Measurements from ENCODE around the gene DPF3.
A peak's percentile ranks its signal among the peaks of the same experiment; 100 is the strongest.

The DPF3 gene

DNA sequence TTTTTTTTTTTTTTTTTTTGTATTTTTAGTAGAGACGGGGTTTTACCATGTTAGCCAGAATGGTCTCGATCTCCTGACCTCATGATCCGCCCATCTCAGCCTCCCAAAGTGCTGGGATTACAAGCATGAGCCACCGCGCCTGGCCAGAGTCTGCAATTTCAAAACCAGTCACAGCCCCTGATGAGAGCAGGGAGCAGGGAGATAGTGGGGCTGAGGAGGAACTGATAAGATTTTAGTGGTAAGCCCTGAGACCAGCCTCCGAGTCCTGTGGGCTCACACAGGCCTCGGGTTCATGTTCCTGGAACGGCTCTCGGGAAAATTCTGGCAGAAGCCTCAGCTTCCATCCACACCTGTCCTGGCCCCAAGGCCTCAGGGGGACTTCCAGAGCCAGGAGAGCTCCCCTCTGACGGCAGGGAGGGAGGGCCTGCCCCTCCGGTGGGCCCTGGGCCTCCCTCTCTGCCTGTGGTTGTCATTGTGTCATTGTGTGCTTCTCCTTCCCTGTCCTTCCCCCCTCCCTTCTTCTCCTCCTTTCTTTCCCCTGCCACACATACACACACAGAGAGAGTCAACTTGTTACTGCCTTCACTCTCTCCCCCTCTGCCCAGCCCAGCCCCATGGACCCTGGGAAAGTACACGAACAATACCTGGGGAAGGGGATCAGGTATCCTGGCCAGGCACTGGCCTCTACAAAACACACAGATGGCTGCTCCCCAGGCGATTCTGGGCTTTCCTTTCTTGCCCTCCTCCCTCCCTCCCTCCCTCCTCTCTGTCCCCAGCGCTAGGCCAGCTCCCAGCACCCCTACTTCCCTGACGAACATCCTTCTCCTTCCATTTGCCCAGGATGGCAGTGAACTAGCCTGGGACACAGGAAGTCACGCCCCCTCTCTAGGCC is 294.1 kb downstream of the DPF3 start:
- DNase-seq (ENCODE audit: low spot score): no peak

- no peak for DNase-seq (ENCODE audit: low spot score)
These were observed 295.6 kb downstream of the DPF3 start for GRCh38 chr14:72598306-72598705.

DNA sequence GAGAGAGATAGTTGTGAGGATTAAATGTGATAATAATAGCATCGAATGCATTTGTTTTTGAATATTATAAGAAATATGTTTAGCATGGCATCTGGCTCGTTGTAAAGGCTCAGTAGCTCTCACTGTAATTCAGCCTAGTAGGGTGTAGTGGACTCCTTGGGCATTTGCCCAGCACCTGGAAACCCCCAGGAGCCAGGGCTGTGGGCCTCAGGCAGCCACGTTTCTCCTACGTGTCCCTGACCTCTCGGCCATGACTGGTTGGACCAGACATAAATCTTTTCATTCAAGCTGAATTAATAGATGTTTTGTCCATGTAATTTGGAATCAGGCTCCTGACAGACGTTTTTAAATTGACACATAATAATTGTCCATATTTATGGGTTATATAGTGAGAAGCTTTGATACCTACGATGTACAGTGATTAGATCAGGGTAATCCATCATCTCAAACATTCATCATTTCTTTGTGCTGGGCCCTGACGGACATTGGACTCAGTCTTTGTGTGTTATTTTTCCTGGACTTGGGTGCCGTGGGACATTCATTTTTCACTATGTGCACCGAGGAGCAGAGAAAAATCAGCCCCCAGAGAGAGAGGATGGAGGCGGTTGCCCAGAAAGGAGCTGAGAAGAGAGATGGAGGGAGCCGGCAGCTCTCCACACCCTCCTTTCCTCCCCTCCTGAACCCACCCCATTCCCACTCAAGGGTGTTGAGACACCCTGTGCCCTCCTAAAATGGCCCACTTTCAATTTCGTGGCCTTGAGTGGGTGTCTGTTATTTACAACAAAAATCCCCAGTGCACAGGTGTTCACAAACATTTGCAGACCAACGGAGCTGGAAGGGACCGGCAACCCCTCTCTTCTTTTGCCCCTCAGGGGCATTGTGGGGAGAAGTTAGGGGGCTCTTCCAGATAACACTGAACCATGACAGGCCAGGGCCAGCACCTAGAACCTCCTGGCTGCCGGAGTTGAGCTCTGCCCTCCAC is 296.4 kb downstream of the DPF3 start:
- DNase-seq (ENCODE audit: low spot score): no peak

- no peak for DNase-seq (ENCODE audit: low spot score)
These were observed 298.6 kb downstream of the DPF3 start for GRCh38 chr14:72595152-72595862.

- peak; percentile 52 for DNase-seq (ENCODE audit: low spot score)
These were observed 299.6 kb downstream of the DPF3 start for GRCh38 chr14:72594099-72594901.

- DNase-seq (ENCODE audit: low spot score): no peak
These were observed 302.5 kb downstream of the DPF3 start for GRCh38 chr14:72591391-72591790.

- DNase-seq (ENCODE audit: low spot score): peak; percentile 21
These were observed 303.3 kb downstream of the DPF3 start for GRCh38 chr14:72590577-72590976.

DNA sequence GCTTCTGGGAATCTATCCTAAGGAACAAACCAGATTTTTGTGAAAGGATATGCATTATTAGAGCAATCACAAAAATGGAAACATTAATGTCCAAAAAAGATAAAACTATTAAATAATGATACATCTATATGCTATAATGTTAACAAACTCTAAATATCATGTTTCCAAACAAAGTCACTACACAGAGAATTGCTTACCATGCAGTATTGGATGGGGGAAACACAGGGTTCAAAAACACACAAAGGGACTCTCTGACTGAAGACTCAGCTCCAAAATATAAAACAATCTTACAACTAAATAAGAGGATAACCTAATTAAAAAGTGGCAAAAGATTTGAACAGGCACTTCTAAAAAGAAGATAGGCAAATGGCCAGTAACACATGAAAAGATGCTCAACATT is 304.2 kb downstream of the DPF3 start:
- DNase-seq (ENCODE audit: low spot score): no peak

DNA sequence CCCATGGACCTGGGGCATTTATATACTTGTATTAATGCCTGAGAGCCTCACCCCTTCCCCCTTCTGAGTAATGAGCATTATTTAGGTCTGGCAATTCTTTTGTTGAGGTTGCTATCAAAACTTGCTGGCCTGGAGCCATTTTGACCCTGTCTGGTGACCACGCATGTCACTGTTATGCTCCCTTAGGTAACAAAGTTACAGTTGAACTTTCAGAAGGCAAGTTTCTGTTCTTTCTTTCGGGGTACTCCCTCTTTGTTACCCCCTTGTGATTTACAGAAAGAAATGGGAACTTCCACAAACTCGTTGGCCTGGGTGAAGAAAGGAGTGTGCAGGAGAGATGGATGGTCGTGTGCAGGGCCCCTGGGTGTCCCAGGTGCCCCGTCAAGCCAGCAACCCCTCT is 305.4 kb downstream of the DPF3 start:
- no peak for DNase-seq (ENCODE audit: low spot score)

GRCh38 chr14:72583316-72584272 is 310.3 kb downstream of the DPF3 start:
- DNase-seq (ENCODE audit: low spot score): no peak

DNA sequence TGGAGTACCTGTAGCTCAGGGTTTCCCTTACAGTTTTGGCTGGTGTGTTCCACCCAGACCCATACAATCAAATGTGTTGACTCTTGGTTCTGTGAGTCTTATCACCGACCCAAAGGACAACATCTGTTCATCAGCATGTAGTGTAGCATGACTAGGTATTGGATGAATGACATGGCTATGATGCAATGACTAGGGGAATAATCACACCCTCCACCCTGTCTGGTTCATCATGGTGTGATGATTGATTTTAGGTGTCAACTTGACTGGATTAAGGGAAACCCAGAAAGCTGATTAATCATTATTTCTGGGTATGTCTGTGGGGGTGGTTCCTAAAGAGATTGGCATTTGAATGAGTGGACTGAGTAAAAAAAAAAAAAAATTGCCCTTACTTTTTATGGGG is 311.3 kb downstream of the DPF3 start:
- no peak for DNase-seq (ENCODE audit: low spot score)

DNA sequence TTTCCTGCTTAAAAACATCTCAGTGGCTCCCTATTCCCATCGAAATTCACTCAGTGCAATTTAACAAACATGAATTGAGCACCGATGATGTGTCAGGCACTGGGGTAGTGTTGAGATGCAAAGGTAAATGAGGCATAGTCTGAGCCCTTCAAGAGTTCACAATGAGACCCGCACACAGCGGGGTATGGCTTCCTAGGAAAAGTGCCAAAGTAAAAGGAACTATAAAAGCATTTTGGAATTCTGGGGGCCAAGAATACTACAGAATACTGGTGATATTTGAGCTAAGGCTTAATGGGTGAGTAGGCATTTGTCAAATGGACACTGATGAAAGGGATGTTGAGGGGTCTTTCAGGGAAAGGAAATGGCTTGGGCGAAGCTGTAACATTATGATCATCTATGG is 315.4 kb downstream of the DPF3 start:
- DNase-seq (ENCODE audit: low spot score): no peak

DNA sequence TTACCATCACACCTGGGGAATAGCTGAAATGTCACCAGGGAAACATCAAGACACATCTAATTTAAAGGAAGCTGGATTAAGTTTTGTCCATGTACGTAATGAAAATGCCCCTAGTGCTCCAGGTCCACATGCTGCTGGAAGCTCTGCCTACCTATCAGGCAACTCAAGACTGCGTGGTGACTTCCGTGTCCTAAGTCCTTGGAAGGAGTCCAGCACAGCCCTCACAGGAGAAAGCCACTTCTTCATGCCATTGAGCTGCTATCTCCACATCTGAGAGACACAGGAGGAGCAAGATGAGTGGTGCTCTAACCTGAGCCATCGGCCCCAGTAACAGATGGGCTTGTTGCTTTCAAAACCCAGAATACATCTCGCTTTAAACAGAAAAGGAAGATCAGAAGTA is 316.4 kb downstream of the DPF3 start:
- DNase-seq (ENCODE audit: low spot score): no peak

GRCh38 chr14:72576258-72576657 is 317.6 kb downstream of the DPF3 start:
- DNase-seq (ENCODE audit: low spot score): no peak

DNA sequence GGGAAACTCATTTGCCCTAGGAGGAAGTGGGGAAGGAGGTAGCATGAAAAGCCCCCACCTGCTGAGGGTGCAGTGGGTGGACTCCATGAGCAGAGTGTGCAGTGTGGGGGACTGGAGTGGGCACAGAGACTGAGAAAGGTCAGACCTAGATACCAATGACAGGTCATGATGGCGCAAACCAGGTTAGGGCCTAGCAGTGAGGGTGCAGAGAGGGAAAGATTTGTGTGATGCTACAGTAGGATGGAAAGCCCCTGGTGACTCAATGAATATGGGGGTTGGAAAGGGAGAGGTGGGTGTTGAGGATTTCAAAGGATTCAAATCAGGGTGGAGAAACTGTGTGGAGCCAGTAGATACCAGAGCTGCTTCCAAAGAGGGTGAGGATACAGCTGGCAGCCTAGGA is 319.2 kb downstream of the DPF3 start:
- DNase-seq (ENCODE audit: low spot score): no peak

- DNase-seq (ENCODE audit: low spot score): no peak
These were observed 320.0 kb downstream of the DPF3 start for GRCh38 chr14:72573725-72574417.

Data from CD4-positive, alpha-beta T cell treated with Interleukin-15 for 4 hours (primary cell).